ENCODE results near the gene IL17RD. TPM values are rescaled to one million over a fixed set of nuclear protein-coding genes. Genes with fewer than 3 reads are reported as not detected.

Gene IL17RD
- total RNA-seq, 1 experiment from 2014 or later: 8.3 TPM

DNA sequence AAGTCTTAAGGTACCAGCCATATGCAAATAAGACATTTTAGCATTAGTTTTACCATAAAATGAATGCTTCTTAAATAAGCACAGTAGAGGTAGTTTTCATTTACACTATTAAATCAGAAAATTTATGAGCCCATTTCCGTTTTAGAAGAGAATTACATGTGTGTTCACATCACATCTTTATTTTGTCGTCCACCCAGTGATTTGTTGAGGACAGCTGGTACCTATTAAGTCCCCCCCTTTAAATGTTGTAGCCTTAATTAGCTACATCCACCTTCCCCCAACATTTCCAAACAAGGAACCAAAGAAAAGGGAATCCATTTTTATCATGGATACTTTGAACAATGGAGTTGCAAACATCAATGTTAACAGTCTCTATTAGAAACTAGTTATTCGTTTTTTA lies 6.8 kb downstream of the IL17RD start:
- CTCF ChIA-PET: no interaction called here
- Histone ChIP-seq H3K79me2 (ENCODE audit: low read depth) (no peaks in the 10 kb centered on the region), H3K4me2 (no peak overlapping the region), H3K9me3 (ENCODE audit: insufficient read depth, low read depth) (no peaks in the 10 kb centered on the region), H3F3A (ENCODE audit: insufficient read depth, low read depth) (no peaks in the 10 kb centered on the region), H3K4me3 (no peak overlapping the region), H3K9me2 (ENCODE audit: insufficient read depth) (no peaks in the 10 kb centered on the region), H3K4me1 (replicated peaks; ENCODE audit: insufficient read depth) (no peaks in the 10 kb centered on the region), H3K36me3 (ENCODE audit: low read depth) (no peaks in the 10 kb centered on the region), H3K27me3 (ENCODE audit: insufficient read depth, low read depth) (no peaks in the 10 kb centered on the region), H3K27ac (no peak overlapping the region), H2AFZ (no peak overlapping the region), H4K20me1 (ENCODE audit: insufficient read depth) (no peaks in the 10 kb centered on the region)
- DNase-seq: no peak
- POLR2A ChIA-PET (ENCODE audit: unreplicated experiment): no interaction called here
- BruUV-seq (replicated peaks): no TSS peak
- no peak for TF ChIP-seq EZH2 (IDR thresholded peaks at IDR 0.05; ENCODE audit: low read depth)
- TF ChIP-seq, protein P1, sequence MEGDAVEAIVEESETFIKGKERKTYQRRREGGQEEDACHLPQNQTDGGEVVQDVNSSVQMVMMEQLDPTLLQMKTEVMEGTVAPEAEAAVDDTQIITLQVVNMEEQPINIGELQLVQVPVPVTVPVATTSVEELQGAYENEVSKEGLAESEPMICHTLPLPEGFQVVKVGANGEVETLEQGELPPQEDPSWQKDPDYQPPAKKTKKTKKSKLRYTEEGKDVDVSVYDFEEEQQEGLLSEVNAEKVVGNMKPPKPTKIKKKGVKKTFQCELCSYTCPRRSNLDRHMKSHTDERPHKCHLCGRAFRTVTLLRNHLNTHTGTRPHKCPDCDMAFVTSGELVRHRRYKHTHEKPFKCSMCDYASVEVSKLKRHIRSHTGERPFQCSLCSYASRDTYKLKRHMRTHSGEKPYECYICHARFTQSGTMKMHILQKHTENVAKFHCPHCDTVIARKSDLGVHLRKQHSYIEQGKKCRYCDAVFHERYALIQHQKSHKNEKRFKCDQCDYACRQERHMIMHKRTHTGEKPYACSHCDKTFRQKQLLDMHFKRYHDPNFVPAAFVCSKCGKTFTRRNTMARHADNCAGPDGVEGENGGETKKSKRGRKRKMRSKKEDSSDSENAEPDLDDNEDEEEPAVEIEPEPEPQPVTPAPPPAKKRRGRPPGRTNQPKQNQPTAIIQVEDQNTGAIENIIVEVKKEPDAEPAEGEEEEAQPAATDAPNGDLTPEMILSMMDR (conservative IDR thresholded peaks at IDR 0.05): no peak
- intact Hi-C loops (cut with micrococcal nuclease; ENCODE audit: unreplicated experiment): no loop called here

- Histone ChIP-seq H2AFZ (no peak overlapping the region), H3K27ac (no peak overlapping the region), H3F3A (ENCODE audit: insufficient read depth, low read depth) (no peaks in the 10 kb centered on the region), H4K20me1 (ENCODE audit: insufficient read depth) (no peaks in the 10 kb centered on the region), H3K9me2 (ENCODE audit: insufficient read depth) (no peaks in the 10 kb centered on the region), H3K27me3 (ENCODE audit: insufficient read depth, low read depth) (no peaks in the 10 kb centered on the region), H3K79me2 (ENCODE audit: low read depth) (no peaks in the 10 kb centered on the region), H3K4me2 (no peak overlapping the region), H3K4me1 (replicated peaks; ENCODE audit: insufficient read depth) (no peaks in the 10 kb centered on the region), H3K4me3 (no peak overlapping the region), H3K36me3 (ENCODE audit: low read depth) (no peaks in the 10 kb centered on the region), H3K9me3 (ENCODE audit: insufficient read depth, low read depth) (no peaks in the 10 kb centered on the region)
- ChIA-PET POLR2A (ENCODE audit: unreplicated experiment) (no interaction called here), CTCF (no interaction called here)
- DNase-seq: no peak
- intact Hi-C loops (cut with micrococcal nuclease; ENCODE audit: unreplicated experiment): no loop called here
- BruUV-seq (replicated peaks): no TSS peak
- TF ChIP-seq, protein P1 (conservative IDR thresholded peaks at IDR 0.05): no peak
- TF ChIP-seq EZH2 (IDR thresholded peaks at IDR 0.05; ENCODE audit: low read depth): no peak
Observed at GRCh38 chr3:57157545-57157944, 7.6 kb downstream of the IL17RD start.

- TF ChIP-seq, protein P1 (conservative IDR thresholded peaks at IDR 0.05): no peak
- TF ChIP-seq EZH2 (IDR thresholded peaks at IDR 0.05; ENCODE audit: low read depth): no peak
- H4K20me1 ChIP-seq (ENCODE audit: insufficient read depth): no peaks in the 10 kb centered on the region
- H2AFZ ChIP-seq: no peak overlapping the region
- no peaks in the 10 kb centered on the region for H3K9me2 ChIP-seq (ENCODE audit: insufficient read depth)
- H3K36me3 ChIP-seq (ENCODE audit: low read depth): no peaks in the 10 kb centered on the region
- H3K4me3 ChIP-seq: no peak overlapping the region
- H3K79me2 ChIP-seq (ENCODE audit: low read depth): no peaks in the 10 kb centered on the region
- ChIA-PET CTCF (no interaction called here), POLR2A (ENCODE audit: unreplicated experiment) (no interaction called here)
- H3K4me2 ChIP-seq: no peak overlapping the region
- H3K4me1 ChIP-seq (replicated peaks; ENCODE audit: insufficient read depth): no peaks in the 10 kb centered on the region
- no peak overlapping the region for H3K27ac ChIP-seq
- no peak for DNase-seq
- BruUV-seq (replicated peaks): no TSS peak
- intact Hi-C loops (cut with micrococcal nuclease; ENCODE audit: unreplicated experiment): no loop called here
- no peaks in the 10 kb centered on the region for H3K27me3 ChIP-seq (ENCODE audit: insufficient read depth, low read depth)
- no peaks in the 10 kb centered on the region for H3K9me3 ChIP-seq (ENCODE audit: insufficient read depth, low read depth)
- no peaks in the 10 kb centered on the region for H3F3A ChIP-seq (ENCODE audit: insufficient read depth, low read depth)
Observed at GRCh38 chr3:57155310-57155643, 9.9 kb downstream of the IL17RD start.
